Renal cortex interstitium (tissue), 11 donors: ENCODE results near the gene THEM5. TPM values are rescaled to one million over a fixed set of nuclear protein-coding genes. Genes with fewer than 3 reads are reported as not detected.

ENCODE experiments used
- DNase-seq, 11 donors: peaks; one replicate each; pipeline ENCODE4 v3.0.0-alpha.2; 2013; ENCODE audit warnings: low read depth in 9 of 11, low spot score in 4 of 11; ENCODE audit errors: extremely low read depth in 1 of 11
- polyA plus RNA-seq, 3 donors: library from polyadenylated mRNA; unstranded; fragments of 120-200 nt; gene quantifications; one replicate each; pipeline ENCODE4 v1.2.1, GENCODE V29; 2013; ENCODE audit not compliant: insufficient read length in 3 of 3

The THEM5 gene
- polyA plus RNA-seq, 3 donors, result 0.37 to 1.5 (median 0.84) TPM

DNA sequence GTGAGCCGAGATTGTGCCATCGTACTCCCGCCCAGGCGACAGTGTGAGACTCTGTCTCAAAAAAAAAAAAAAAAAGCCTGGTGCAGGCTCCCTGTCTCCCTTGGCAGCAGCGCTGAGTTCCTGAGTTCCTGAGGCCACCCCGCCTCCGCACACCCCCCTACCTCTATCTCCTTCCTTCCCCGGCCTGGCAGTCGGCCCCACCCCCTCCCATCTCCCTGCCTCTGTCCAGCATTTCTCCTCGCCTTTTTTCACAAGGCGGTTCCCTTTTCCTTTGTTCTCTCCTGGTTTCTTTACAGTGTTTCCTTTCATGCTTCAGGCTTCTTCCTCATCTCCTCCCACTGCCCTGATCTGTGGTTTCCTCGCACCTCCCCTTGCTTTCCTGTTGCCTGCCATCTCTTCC is 24.6 kb downstream of the THEM5 start:
- peak in 5 of 11 donors; percentile 38 to 63 (median 57) for DNase-seq

DNA sequence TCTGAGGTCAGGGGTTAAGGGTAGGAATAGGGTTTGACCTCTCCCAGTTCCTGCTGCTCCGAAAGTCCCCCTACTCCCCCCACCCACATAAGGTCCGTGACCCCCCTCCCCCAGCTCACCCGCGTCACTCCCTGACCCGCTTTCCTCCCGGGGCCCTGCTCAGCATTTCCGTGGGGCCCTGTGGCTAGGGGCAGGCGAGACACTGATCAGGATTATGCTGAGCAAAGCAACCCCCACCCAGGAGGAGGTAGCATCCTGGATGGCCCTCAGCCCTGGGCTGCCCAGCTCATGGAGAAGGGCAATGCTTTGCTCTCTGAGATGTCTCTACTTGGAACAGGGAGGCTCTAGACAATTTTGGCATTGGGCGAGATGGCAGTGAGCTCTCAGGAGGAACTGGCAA is 25.7 kb downstream of the THEM5 start:
- no peak for DNase-seq

DNA sequence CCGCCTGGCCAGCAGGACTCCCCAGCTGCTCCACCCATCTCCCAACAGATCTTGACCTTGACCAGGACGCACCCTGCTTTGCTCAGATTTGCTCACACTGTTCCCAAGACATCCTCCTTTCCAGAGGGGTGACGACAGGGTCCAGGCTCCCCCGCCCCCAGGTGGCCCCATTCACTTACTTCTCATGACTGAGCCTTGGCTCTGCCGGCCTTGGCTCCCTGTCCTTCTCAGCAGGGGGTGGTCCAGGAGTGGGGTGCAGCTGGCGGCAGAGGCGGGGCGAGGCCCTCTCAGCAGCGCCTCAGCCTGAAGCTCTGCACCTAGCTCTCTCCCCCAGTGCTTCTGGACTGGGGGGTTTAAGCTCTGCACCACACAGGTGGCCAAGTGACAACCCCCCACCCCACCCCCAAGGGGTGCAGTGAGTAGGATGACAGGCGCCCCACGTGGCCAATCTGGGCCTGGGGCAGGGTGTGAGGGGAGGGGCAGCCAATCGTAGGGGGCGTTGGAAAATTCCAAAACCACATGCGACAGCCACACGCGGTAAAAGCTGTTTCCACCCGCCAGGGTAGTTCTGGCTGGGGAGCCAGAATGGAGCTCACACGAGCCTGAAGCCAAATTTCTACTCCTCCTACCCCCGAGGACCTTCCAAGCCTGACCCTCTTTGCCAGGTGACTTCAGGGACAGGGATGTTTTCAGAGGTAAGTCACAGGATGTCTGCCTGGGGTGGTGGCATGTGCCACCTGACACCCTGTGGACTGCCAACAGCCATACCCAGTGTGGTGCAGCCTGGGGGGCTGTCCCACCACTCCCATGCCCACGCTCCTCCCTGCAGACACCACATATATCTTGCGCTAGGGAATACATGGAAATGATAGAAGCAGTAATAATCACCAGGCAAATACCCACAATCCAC is 27.5 kb downstream of the THEM5 start:
- DNase-seq, result no peak

DNA sequence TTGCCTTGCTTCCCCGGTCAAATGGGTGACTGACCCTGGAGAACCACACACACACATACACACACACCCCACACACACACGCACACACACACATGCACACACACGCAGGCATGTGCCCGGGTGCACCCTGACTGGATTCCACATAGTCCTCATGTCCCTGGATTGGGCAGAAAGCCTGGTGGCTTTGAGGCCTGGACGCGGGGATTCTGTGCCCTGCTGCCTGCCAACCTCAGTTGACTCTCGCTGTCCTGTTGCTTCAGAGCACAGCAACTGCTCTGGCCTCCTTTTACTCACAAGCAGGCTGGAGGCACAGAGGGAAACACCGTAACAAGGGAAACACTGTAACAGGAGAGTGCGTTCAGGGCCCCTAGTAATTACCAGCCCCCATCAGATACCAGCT is 28.3 kb downstream of the THEM5 start:
- no peak for DNase-seq

DNA sequence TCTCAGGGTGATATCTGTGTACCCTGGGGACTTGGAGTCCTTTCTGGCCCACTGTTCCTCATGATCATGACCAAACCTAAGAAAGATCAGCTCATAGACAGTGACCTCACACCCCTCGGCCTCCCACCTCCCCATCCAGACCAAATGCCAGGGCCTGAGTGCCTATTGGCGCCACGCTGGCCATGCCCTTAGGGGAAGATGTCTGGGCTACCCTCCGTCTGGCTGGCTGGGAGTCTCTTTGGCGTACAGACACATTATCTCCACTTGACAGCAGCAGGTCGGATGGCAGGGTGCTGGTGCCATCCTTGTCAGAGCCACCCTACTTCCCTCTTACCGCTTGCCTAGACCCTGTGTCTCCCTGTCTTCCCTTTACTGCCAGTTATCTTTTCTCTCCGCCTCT is 30.3 kb downstream of the THEM5 start:
- DNase-seq, result no peak

DNA sequence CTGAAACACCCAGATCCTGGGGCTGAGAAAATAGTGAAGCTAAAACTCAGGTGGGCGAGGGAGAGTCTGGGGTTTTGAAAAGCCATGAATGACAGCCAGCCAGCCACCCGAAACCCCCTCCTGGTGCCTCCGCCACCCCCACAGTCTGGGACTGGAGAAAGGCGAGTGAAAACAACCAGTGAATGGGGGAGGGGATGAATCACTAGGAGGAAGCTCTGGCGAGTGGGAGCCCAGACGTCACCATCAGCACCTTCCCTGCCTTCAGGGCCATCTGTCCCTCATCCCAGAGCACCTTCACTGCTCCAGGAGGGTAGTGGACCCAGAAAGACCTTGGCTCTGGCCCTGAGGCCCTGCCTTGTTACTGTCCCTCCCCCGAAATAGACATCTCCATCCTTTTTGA is 31.1 kb downstream of the THEM5 start:
- peak in 1 of 11 donors; percentile 26 for DNase-seq

DNA sequence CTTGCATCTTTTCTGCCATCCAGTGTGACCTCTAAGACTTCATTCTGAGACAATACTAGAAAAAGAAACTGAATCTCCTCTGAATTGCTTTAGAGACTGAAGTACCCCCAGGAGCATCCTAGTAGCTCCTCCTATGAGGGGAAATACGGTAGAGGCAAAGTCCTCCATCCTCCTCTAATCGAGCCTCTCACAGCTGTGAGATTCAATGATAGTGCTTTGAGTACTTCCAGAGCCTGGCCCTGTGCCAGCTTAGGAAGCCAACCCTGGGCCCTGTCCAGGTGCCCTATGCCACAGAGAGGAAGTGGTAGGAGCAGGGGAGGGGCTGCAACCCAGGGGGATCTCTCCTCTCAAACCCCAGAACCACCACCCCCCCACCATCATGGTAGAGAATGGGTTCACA is 32.6 kb downstream of the THEM5 start:
- DNase-seq, result no peak

DNA sequence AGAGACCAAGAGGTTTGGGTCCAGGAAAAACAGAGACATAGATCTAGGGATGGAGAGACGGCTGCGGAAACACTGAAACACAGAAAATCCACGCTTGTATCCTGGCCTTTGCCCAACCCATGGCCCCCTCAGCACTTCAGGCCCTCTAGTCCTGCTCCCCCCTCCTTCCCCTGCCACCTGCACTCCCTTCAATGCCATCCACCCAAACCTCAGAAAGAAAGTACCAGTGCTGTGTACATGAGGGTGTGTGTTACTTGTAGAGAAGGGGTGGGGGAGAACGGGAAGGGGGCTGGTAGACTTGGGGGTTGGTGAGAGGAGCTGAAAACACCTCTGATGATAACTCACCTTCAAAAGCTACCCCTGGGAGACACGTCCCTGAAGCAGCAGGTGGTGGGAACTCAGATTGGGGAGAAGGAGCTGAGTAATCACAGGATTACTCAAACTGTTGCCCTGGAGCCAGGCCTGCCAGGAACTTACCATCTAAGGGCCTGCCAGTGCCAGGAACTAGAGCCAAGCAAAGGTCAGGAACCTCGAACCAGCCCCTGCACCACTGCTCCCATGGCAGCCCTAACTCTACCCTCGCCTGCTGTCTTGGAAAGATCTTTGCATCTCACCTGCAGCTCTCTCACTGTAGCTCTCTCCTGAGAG is 33.4 kb downstream of the THEM5 start:
- DNase-seq, result no peak

DNA sequence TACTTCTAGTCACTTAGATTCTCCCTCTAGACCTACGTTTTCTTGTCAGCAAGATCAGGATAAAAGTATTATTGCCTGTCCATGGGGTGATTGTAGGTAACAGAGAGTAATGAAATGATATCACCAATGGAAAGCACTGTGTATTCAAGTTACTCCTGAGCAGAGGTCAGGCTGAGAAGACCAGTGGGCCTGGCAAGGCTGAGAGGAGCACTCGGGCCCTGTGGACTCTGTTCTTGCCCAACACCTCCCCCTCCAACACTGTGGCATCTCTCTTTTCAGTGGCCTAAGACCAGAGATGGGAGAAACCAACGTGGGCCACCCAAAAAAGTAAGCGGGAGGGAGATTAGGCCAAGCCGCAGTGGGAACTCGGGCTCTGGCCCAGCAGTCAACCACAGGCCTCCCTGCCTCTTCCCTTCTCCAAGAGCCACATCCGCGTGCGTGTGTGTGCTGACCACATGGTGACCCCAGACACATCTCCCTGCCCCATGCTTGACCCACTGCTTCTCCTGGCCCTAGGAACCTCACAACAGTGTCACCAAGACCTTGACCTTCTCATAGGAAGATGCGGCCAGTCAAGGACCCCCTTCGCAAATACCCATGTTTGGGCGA is 34.2 kb downstream of the THEM5 start:
- DNase-seq, result no peak

DNA sequence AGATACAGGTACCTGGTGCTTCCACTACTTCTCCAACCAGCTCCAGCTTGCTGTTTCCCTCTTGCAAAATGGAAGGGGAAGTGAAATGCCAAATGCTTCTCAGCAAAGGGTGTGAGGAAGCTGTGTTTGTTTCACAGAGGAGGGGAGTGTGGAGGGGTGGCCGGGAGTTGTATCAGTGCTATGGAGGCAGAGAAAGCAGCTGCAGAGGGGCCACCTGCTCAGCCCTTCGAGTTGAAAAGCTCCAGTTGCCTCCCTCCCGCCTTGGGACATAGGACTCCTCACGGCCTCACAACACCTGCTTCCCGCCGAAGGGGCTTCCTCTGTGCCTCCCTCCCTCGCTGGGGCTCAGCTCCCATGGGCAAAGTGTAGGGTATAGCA is 36.2 kb downstream of the THEM5 start:
- DNase-seq, result no peak

DNA sequence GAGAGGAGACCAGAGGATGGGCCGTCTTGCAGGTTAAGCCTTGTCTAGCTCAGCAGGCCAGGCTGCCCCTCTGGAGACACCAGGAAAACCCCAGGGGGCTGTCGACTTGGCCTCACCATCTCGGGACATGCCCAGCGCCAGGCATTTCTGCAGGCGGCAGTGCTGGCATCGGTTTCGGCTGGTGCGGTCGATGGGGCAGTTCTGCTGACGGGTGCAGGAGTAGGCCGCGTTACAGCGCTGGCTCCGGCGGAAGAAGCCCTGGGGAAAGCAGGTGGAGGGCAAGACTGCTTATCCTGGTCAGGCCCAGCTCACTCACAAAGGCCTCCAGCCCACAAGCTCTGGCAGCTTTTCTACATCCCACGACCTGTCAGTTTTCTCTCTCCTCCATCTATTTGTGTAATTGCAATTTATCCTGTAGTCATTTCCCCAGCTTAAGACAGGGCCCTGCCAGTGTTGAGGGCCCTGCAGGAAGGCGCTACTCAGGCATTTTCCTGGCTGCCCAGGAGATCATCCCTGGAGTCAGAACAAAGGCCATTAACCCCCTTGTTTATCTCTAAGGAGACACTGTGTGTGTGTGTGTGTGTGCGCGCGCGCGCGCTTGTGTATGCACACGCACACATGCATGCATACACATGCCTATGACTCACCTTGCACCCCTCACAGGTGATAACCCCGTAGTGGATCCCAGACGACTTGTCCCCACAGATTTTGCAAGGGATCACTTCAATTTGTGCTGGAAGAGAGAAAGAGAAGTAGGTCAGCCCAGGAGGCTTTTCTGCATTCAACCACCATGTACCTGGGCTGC is 36.8 kb downstream of the THEM5 start:
- no peak for DNase-seq

DNA sequence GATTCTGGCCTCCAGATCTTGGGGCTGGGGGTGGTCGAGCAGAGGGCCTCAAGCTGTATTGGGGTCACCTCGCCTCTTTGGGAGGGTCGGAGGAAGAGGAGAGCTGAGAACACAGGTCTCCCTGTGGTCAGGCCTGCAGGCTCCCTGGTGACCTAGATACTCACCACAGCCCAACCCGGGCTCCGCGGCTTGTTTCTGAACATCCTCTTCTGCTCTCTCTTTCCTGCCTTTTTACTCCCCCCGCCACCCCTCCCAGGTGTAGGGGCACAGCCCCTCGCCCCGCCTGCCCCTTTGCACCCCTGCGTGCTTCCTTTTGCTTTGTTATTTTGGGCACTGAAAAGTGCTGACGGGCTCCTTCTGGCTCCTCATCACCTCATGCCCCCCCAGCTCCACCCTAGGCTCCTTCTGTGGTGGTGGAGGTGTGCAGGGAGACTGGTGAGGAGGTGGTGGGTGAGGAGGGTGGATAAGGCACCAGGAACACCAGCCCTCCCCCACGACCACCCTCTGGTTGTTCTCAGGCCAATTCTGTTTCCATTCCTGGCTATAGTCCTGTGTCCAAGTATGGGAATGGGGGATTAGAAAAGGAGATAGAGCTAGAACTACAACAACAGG is 37.7 kb downstream of the THEM5 start:
- no peak for DNase-seq

DNA sequence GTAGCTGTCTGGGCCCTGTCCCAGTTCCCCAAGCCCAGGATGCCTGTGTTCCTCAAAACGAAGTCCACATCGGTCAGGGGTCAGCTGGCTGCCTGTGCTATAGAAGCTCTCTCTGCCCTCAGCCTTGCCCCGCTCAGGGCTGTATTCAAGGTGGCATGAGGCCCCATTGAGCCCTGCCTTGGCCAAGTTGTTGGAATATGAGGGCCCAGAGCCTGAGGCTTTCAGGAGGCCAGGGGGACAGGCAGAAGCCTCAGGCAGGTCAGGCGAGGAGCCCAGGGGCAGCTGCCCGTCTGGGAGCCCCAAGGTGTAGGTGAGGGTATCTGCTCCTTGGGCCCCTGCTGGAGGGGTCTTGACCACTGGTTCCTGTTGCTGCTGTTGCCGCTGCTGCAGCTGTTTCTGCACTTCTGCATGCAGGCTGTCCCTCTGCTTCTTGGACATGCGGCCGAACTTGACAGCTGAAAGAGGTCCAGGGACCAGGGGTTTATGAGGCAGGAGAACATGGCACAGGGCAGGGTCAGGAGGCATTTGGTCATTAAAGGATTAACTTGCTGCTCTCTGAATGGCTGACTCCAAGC is 38.5 kb downstream of the THEM5 start:
- no peak for DNase-seq

DNA sequence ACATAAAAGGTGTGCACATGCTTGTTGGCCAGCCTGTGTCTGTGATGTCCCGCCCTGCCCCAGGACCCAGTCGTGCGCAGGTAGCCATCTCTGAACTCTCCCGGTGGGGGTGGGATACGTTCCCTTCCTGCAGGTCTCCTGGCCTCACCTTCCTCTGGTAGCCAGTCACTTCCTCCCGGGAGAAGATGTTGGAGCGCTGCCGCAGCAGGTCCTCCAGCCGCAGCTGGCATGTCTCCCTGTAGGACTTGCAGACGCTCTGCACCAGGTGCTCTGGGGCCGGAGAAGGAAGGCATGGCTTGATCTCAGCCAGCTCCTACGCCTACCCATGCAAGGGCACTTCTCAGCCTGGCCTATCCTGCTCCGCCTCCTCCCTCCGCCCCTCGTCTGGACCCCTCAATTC is 39.1 kb downstream of the THEM5 start:
- DNase-seq, result no peak

DNA sequence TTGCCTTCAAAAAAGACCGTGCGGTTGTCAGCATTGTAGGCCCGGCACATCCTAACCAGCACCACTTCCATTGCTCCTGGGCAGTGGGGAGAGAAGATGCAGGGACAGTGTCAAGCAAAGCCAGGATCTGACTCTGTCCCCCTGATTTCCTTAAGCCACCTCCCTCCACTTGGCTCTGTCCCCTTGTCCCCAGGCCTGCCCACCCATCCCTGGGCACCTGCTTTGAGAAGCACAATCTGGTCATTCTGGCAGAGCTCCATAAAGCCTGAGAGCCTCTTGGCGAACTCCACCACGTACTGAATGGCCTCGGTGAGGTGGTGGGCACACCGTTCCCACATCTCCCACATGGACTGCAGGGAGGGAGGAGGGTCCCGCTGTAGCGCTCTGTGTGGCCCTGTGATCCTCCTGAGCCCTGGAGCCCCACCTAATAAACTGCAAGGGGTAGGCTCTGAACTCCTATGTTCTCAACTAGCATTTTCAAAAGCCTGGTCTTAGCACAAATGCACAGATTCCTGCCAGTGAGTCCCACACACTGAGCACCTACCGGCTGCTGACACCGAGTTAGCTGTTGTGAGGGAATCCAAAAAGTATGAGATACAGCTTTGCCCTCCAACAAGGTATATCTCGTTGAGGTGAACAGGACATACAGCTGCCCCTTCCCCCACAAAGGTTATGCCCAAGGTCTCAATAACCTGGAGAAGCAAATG is 40.1 kb downstream of the THEM5 start:
- DNase-seq, result no peak

DNA sequence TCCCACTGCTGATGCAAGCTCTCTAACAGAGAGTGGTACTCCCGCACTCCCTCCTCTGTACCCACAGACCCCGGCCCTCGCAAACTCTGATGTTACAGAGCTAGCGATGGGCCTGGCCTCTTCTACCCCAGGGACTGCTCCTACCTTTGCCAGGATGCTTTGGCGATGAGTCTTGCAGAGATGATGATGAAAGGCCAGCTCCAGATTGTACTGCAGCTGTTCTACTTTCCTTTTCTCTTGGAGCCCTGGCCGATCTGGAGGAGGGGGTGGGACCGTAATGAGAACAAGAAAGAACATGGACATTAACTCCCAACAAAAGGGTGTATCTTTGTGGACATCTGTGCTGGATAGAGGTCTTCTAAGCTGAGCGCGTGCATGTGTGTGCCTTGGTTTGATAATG is 42.3 kb downstream of the THEM5 start:
- no peak for DNase-seq

DNA sequence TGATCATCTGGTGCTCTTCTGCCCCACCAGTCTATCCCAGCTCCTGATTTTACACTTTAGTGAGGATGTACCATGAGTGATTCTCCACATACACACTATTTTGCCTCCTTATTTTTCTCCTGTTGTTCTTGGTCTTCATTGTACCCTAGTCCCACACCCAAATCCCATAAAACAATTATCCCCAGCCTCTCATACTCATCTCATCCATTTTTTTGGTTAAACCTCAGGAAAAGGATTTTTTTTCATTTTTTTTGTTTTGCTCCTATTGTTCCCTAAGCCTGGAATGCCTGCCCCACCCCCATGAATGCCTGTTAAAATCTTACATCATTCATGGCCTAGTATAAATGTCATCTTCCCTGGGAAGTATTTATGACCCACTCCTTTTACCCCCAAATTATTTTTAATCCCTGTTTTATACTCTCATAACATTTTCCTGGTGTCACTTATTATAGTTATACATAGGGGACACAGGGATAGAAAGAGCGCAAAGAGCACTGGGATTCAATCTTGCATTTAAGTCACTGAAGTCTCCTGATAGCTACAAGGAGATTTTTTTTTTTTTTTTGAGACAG is 43.4 kb downstream of the THEM5 start:
- DNase-seq, result no peak
